ENCODE data around the gene UBXN11. TPM values are rescaled to one million over a fixed set of nuclear protein-coding genes. Genes with fewer than 3 reads are reported as not detected.

The UBXN11 gene
- total RNA-seq, 4 donors from 2014 or later: 13.8 to 48.3 (median 19.7) TPM

DNA sequence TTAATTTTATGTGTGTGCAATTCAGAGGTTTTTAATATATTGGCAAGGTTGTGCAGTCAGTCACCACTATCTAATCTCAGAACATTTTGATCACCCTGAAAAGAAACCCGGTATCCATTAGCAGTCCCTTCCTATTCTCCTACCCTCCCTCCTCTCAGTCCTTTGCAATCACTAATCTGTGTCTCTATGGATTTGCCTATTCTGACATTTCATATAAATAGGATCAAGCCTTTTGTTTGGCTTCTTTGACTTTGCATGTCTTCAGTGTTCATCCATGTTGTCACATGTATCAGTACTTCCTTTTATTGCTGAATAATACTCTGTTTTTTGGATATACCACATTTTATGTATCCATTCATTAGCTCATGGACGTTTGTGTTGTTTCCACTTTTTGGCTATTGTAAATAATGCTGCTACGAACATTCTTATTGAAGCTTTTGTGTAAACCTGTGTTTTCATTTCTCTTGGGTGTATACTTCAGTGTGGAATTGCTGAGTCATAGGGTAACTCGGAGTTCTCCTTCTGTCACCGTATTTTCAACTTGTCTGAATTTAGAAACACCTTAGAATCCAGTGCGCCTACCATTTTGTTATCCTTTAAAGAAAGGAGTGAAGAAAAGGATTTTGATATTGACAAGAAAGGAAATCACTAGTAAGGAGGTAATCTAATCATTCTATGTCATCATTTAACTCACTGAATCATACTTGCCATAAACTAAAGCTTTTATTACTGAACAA, 69.0 kb downstream of the UBXN11 start:
- no peaks in the 10 kb centered on the region for H3K36me3 ChIP-seq
- TF ChIP-seq, protein P1, sequence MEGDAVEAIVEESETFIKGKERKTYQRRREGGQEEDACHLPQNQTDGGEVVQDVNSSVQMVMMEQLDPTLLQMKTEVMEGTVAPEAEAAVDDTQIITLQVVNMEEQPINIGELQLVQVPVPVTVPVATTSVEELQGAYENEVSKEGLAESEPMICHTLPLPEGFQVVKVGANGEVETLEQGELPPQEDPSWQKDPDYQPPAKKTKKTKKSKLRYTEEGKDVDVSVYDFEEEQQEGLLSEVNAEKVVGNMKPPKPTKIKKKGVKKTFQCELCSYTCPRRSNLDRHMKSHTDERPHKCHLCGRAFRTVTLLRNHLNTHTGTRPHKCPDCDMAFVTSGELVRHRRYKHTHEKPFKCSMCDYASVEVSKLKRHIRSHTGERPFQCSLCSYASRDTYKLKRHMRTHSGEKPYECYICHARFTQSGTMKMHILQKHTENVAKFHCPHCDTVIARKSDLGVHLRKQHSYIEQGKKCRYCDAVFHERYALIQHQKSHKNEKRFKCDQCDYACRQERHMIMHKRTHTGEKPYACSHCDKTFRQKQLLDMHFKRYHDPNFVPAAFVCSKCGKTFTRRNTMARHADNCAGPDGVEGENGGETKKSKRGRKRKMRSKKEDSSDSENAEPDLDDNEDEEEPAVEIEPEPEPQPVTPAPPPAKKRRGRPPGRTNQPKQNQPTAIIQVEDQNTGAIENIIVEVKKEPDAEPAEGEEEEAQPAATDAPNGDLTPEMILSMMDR (IDR thresholded peaks at IDR 0.05): no peak
- TF ChIP-seq EP300 (IDR thresholded peaks at IDR 0.05) (no peak), POLR2A (IDR thresholded peaks at IDR 0.05) (no peak)
- H3K27ac ChIP-seq: peak overlapping the region in 2 of 4 donors; percentile 20 to 60
- H3K4me1 ChIP-seq: peaks cover 0 to 25% (median 2%) of the 10 kb centered on the region in 4 donors
- no peaks in the 10 kb centered on the region for H3K27me3 ChIP-seq
- no peaks in the 10 kb centered on the region for H3K9me3 ChIP-seq
- DNase-seq (ENCODE audit: low spot score in 2 of 2): no peak
- no peak overlapping the region for H3K4me3 ChIP-seq
- WGBS, 2 donors: 70 to 72% methylated on average over 6 of the region's 6 CpGs

DNA sequence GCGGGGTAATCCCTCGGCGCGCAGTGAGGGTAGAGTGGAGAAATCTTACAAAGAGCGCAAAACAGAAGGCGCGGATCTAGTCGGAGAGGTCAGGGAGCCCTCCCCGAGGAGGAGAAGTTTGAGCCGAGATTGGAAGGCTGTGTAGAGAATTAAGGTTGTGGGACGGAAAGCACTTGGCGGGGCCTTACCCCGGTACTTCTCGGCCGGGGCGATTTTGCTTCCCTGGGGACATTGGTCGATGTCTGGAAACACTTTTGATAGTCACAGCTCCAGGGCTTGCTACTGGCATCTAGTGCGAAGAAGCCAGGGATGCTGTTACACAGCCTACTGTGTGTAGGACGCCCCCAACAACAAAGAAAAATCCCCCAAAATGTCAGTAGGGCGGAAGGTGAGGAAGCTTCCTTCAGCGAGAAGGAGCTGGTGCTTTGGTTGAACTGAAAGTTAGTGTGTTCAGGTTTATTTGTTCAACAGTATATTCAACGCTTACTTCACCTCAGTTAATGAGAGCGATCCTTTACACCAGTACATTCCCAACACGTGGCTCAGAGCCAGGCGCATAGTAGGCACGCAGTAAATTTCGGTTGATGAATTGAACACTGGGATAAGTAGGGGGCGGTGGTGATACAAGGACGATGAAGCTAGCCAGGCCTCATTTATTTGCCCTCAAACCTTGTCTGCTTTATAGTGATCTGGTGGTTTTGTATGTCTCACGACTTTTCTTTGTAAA, 71.6 kb downstream of the UBXN11 start:
- no peaks in the 10 kb centered on the region for H3K9me3 ChIP-seq
- peaks cover 0 to 22% (median 2%) of the 10 kb centered on the region in 4 donors for H3K4me1 ChIP-seq
- peak overlapping the region; percentile 60 to 83 (median 64) for H3K4me3 ChIP-seq
- DNase-seq (ENCODE audit: low spot score in 2 of 2): peak in 1 of 2 donors; percentile 12
- no peaks in the 10 kb centered on the region for H3K36me3 ChIP-seq
- H3K27ac ChIP-seq: peak overlapping the region; percentile 81 to 92 (median 86)
- 2 to 3% methylated on average over 29 to 30 of the region's 30 CpGs for WGBS, 2 donors
- TF ChIP-seq EP300 (IDR thresholded peaks at IDR 0.05) (no peak), POLR2A (IDR thresholded peaks at IDR 0.05) (no peak)
- TF ChIP-seq, protein P1 (IDR thresholded peaks at IDR 0.05): no peak
- H3K27me3 ChIP-seq: no peaks in the 10 kb centered on the region

DNA sequence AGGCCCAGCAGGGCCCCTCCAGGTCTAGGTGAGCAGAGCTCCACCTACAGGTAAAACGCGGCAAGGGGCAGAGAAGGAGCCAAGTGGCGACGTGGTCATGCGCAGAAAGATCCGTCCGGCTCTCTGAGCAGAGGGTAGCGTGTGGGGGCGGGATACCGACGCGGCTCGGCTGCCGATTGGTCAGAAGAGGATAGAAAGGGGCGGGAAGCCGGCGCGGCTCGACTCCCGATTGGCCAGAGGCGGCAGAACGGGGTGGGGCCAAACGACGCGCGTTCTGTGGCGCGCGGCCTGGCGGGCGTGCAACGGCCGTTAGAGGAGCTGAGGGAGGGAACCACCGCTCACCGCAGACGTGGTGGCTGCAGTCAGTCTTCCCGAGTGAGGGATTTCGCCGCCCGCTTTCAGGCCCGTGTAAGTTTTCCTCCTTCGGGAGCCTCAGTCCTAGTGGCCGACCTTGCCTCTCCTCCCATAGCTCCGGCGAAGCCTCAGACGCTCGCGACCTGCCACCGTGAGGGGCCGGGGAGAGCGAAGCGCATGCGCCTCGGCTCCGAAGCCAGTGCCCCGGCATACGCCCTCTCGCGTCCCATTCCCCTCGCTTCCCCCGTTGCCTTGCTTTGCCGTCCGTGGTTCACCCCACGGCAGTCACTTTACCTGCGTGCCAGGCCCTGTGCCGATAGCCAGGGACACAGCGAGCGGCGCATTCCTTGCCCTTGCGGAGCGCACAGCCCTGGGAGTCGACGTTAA, 72.4 kb downstream of the UBXN11 start, which contains the start of gene CEP85:
TSS of gene CEP85 (plus strand) at position 298 of the 741 bp plus-strand sequence. CDS start 5,584 bp downstream, outside the sequence.
- peak within 1 kb of the TSS; percentile 81 to 92 (median 86) for H3K27ac ChIP-seq
- H3K9me3 ChIP-seq: no peaks in the 10 kb centered on the region
- peak within 1 kb of the TSS; percentile 60 to 83 (median 64) for H3K4me3 ChIP-seq
- no peaks in the 10 kb centered on the region for H3K36me3 ChIP-seq
- DNase-seq (ENCODE audit: low spot score in 2 of 2): peak; percentile 94 to 95
- H3K27me3 ChIP-seq: no peaks in the 10 kb centered on the region
- 0% methylated on average over 21 to 52 of the region's 73 CpGs for WGBS, 2 donors
- H3K4me1 ChIP-seq: peaks cover 0 to 15% (median 2%) of the 10 kb centered on the region in 4 donors
- peak; percentile 59 to 86 for TF ChIP-seq EP300 (IDR thresholded peaks at IDR 0.05)
- TF ChIP-seq, protein P1 (IDR thresholded peaks at IDR 0.05): peak; percentile 78 to 93 (median 88)
- TF ChIP-seq POLR2A (IDR thresholded peaks at IDR 0.05): peak; percentile 80 to 92

Other genes with a start within 250 kb of the UBXN11 start
- under 1 TPM in 2 of 4 donors, not detected in 2; 0.21 to 0.98 TPM for gene TRIM63, start 239.0 kb downstream of the UBXN11 start, total RNA-seq
- gene PDIK1L, start 194.8 kb downstream of the UBXN11 start, total RNA-seq: 1 to 10 TPM; 5.4 to 9.0 (median 7.1) TPM
- gene FAM110D, start 147.6 kb downstream of the UBXN11 start, total RNA-seq: 10 to 100 TPM; 11.9 to 22.7 (median 14.2) TPM
- not detected for gene C1orf232, start 137.7 kb downstream of the UBXN11 start, total RNA-seq
- gene ZNF593, start 136.7 kb downstream of the UBXN11 start, total RNA-seq: 10 to 100 TPM; 24.9 to 46.5 (median 38.2) TPM
- not detected for gene ZNF593OS, start 134.8 kb downstream of the UBXN11 start, total RNA-seq
- gene CNKSR1, start 129.1 kb downstream of the UBXN11 start, total RNA-seq: 1 to 10 TPM in 3 of 4 donors, not detected in 1; 2.6 to 5.7 (median 4.0) TPM
- gene CATSPER4, start 116.0 kb downstream of the UBXN11 start, total RNA-seq: not detected
- gene CEP85, start 72.4 kb downstream of the UBXN11 start, total RNA-seq: 10 to 100 TPM; 14.9 to 23.7 (median 20.0) TPM
- 10 to 100 TPM; 49.6 to 97.2 (median 56.0) TPM for gene SH3BGRL3, start 26.6 kb downstream of the UBXN11 start, total RNA-seq
- 1 to 10 TPM in 1 of 4 donors, not detected in 3; 4.8 TPM for gene CD52, start 11.3 kb upstream of the UBXN11 start, total RNA-seq
- gene CRYBG2, start 47.5 kb upstream of the UBXN11 start, total RNA-seq: under 1 TPM in 1 of 4 donors, not detected in 3; under 0.01 TPM
- gene ZNF683, start 66.1 kb upstream of the UBXN11 start, total RNA-seq: not detected
- gene LIN28A, start 104.2 kb upstream of the UBXN11 start, total RNA-seq: not detected
- 10 to 100 TPM; 24.7 to 45.4 (median 32.8) TPM for gene DHDDS, start 125.7 kb upstream of the UBXN11 start, total RNA-seq
- gene HMGN2, start 165.8 kb upstream of the UBXN11 start, total RNA-seq: 100 to 1,000 TPM; 165 to 237 (median 207) TPM
- 10 to 100 TPM; 10.7 to 37.2 (median 13.5) TPM for gene RPS6KA1, start 223.1 kb upstream of the UBXN11 start, total RNA-seq

All from tibial nerve (tissue), 4 donors.